SU-DHL-6 (cell line): ENCODE results near the gene SELPLG.

ENCODE experiments used
- CTCF ChIP-seq: fragments of 200-600 bp; sonication (generic); IDR thresholded peaks from one replicate; pipeline ENCODE4 v1.5.1; 2017; ENCODE audit warnings: antibody characterized with exemption, mild to moderate bottlenecking, low read length, moderate library complexity; ENCODE audit not compliant: insufficient read depth, poor library complexity, severe bottlenecking
- EZH2phosphoT487 ChIP-seq: fragments of 200-600 bp; sonication (generic), shearing (Covaris generic); conservative IDR thresholded peaks from 2 replicates; pipeline ENCODE4 v1.6.1; 2018; ENCODE audit warnings: mild to moderate bottlenecking, antibody characterized with exemption, low read length, moderate library complexity, mixed read lengths

GRCh38 chr12:108646600-108647579 lies 13.2 kb upstream of the SELPLG start:
- TF ChIP-seq CTCF (no peak), EZH2phosphoT487 (no peak)
